Naive thymus-derived CD4-positive, alpha-beta T cell (primary cell): ENCODE measurements around the gene NSFL1C. TPM values are rescaled to one million over a fixed set of nuclear protein-coding genes. Genes with fewer than 3 reads are reported as not detected.

Source experiments
- ATAC-seq: fragments of 150-1000 bp; cut with Tn5 transposase; 2 replicates; pipeline ENCODE4 v1.10.0; 2021; ENCODE audit warnings: mild to moderate bottlenecking, moderate library complexity
- CTCF ChIA-PET: fragments of 350-600 bp; sonication (Branson Sonifier 250); formaldehyde crosslinking; loops from one replicate; lab custom pipeline; 2021; ENCODE audit warnings: antibody characterized with exemption; lab: Charles Lee
- POLR2A ChIA-PET: fragments of 350-600 bp; sonication (Branson Sonifier 250); formaldehyde crosslinking; loops from one replicate; lab custom pipeline; 2021; ENCODE audit warnings: antibody characterized with exemption, inconsistent platforms; lab: Charles Lee
- DNase-seq, 9 donors: peaks; one replicate each; pipeline versions ENCODE4 v3.0.0 to v3.0.0-alpha.2; 2020 to 2022; ENCODE audit warnings: mixed read lengths in 1 of 9
- H3K27ac ChIP-seq: one replicate; pipeline ENCODE4 v1.7.0; 2013; ENCODE audit warnings: mild to moderate bottlenecking, low read depth, low read length, moderate library complexity
- H3K27me3 ChIP-seq, 2 donors: one replicate each; pipeline ENCODE4 v1.7.0; 2013; ENCODE audit warnings: low read length in 2 of 2, mild to moderate bottlenecking in 2 of 2, moderate library complexity in 2 of 2; ENCODE audit not compliant: control insufficient read depth in 2 of 2, insufficient read depth in 2 of 2
- H3K36me3 ChIP-seq, 3 experiments: 1 replicate in 2 of 3; 2 replicates in 1 of 3; pipeline ENCODE4 v1.7.0; 2013; ENCODE audit warnings: low read length in 3 of 3, mild to moderate bottlenecking in 3 of 3, moderate library complexity in 1 of 3; ENCODE audit not compliant: insufficient read depth in 3 of 3, control insufficient read depth in 2 of 3
- H3K4me1 ChIP-seq, 2 donors: one replicate each; pipeline ENCODE4 v1.7.0; 2013; ENCODE audit warnings: low read length in 2 of 2, mild to moderate bottlenecking in 2 of 2, moderate library complexity in 1 of 2; ENCODE audit not compliant: control insufficient read depth in 2 of 2, insufficient read depth in 2 of 2
- H3K4me3 ChIP-seq: 2 replicates; pipeline ENCODE4 v1.7.0; 2013; ENCODE audit warnings: mild to moderate bottlenecking, low read length
- H3K9me3 ChIP-seq, 3 experiments: 1 replicate in 2 of 3; 2 replicates in 1 of 3; pipeline ENCODE4 v1.7.0; 2013; ENCODE audit warnings: low read length in 3 of 3; ENCODE audit not compliant: control insufficient read depth in 2 of 3
- H3K27ac Mint-ChIP-seq, 9 donors: one replicate each; pipeline ENCODE4 v1.8.0; 2020 to 2022; ENCODE audit warnings: mixed read lengths in 9 of 9, mild to moderate bottlenecking in 8 of 9, moderate library complexity in 5 of 9, inconsistent platforms in 2 of 9
- H3K27me3 Mint-ChIP-seq, 5 donors: one replicate each; pipeline ENCODE4 v1.8.0; 2021 to 2022; ENCODE audit warnings: mixed read lengths in 5 of 5, mild to moderate bottlenecking in 1 of 5
- H3K36me3 Mint-ChIP-seq, 5 donors: one replicate each; pipeline ENCODE4 v1.8.0; 2020 to 2022; ENCODE audit warnings: mixed read lengths in 5 of 5, mild to moderate bottlenecking in 3 of 5, inconsistent platforms in 1 of 5
- H3K4me1 Mint-ChIP-seq, 7 donors: one replicate each; pipeline ENCODE4 v1.8.0; 2020 to 2022; ENCODE audit warnings: mixed read lengths in 7 of 7, mild to moderate bottlenecking in 3 of 7, inconsistent platforms in 1 of 7
- H3K4me3 Mint-ChIP-seq, 10 donors: one replicate each; pipeline ENCODE4 v1.8.0; 2020 to 2022; ENCODE audit warnings: mild to moderate bottlenecking in 10 of 10, mixed read lengths in 10 of 10, moderate library complexity in 6 of 10, inconsistent platforms in 2 of 10
- H3K9me3 Mint-ChIP-seq, 11 donors: one replicate each; pipeline ENCODE4 v1.8.0; 2020 to 2022; ENCODE audit warnings: mixed read lengths in 11 of 11, mild to moderate bottlenecking in 4 of 11, inconsistent platforms in 1 of 11, moderate library complexity in 1 of 11
- intact Hi-C, 2 donors: fragments of 100-400 bp; cut with micrococcal nuclease; formaldehyde crosslinking; loops; one replicate each; pipeline ENCODE4 v1.15.1; 2023
- polyA plus RNA-seq, 2 donors: library from polyadenylated mRNA; unstranded; fragments of 300-500 nt; fragmentation: Illumina TruSeq; gene quantifications; one replicate each; pipeline ENCODE4 v1.2.3, GENCODE V29; 2021
- total RNA-seq, 6 experiments: library from RNA in 5 of 6; stranded (reverse) in 5 of 6; gene quantifications; 1 replicate in 5 of 6; 2 replicates in 1 of 6; pipeline ENCODE4 v1.2.3 and lab custom pipeline; 2021 to 2026

The NSFL1C gene
- total and polyA plus RNA-seq, 7 experiments from 2014 or later = 59.3 to 81.8 (median 65.7) TPM

DNA sequence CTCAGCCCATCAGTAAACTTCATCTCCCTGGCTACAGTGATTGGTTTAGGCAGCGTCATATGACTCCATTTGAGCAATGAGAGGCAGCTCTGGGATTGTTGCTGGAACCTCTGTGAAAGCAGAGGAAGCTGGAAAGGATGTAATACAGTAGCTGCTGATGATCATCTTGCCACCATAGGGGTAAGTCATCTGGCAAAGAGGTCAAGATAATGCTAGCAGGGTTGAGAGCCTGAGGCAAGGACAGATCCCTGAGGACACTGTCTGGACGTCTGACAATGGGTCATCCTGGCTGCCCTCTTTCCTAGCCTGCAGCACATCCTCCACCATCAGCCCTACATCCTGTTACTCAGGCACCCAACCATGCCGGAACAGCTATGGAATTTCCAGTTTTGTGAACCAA lies 48.3 kb downstream of the NSFL1C start:
- peaks cover 6 to 22% (median 14%) of the 10 kb centered on the region in 5 donors for H3K36me3 Mint-ChIP-seq
- H3K9me3 Mint-ChIP-seq = peaks cover 7 to 40% (median 20%) of the 10 kb centered on the region in 11 donors
- CTCF ChIA-PET = no interaction called here

DNA sequence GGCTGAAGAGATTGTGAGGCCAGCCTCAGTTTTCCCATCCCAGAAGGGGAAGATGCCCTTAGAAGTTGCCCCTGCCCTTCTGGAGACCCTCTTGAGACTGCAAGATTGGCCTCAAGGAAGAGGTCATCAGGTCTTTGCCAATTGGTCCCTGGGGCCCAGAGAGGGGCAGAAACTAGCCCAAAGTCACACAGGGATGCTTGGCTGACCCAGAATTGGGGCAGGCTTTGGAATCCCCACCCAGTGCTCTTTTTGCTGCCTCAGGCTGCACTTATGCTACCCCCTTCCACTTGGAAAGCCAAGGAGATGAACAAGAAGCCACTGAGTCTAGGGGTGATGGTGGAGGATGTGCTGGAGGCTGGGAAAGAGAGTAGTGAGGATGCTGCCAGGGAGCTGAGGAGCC lies 48.9 kb downstream of the NSFL1C start:
- peaks cover 0 to 17% (median 7%) of the 10 kb centered on the region in 3 experiments for H3K9me3 ChIP-seq
- H3K4me3 ChIP-seq = no peak overlapping the region
- no peaks in the 10 kb centered on the region for H3K36me3 ChIP-seq
- ATAC-seq (no peak), DNase-seq (no peak)
- H3K27ac ChIP-seq = no peak overlapping the region
- Mint-ChIP-seq H3K27me3 (peaks cover 0 to 21% (median 10%) of the 10 kb centered on the region in 5 donors), H3K4me3 (no peak overlapping the region), H3K27ac (peak overlapping the region in 1 of 9 donors; percentile 59), H3K4me1 (peaks cover 3 to 10% (median 4%) of the 10 kb centered on the region in 7 donors), H3K36me3 (peaks cover 6 to 22% (median 11%) of the 10 kb centered on the region in 5 donors), H3K9me3 (peaks cover 5 to 40% (median 20%) of the 10 kb centered on the region in 11 donors)
- intact Hi-C loops = no loop called here
- ChIA-PET POLR2A (interaction anchor here (1.1 kb wide), 1 partner anchor 22 kb away, joined by 3 read pairs; no protein-coding TSS in a partner anchor), CTCF (no interaction called here)
- no peaks in the 10 kb centered on the region for H3K27me3 ChIP-seq
- H3K4me1 ChIP-seq = no peaks in the 10 kb centered on the region

More for the DNA sequence above, 48.3 kb downstream of the NSFL1C start:
- Mint-ChIP-seq H3K27me3 (peaks cover 0 to 15% (median 10%) of the 10 kb centered on the region in 5 donors), H3K4me1 (peaks cover 6 to 13% (median 8%) of the 10 kb centered on the region in 7 donors), H3K27ac (no peak overlapping the region), H3K4me3 (no peak overlapping the region)
- intact Hi-C loops = no loop called here
- Histone ChIP-seq H3K4me1 (no peaks in the 10 kb centered on the region), H3K9me3 (peaks cover 0 to 17% (median 7%) of the 10 kb centered on the region in 3 experiments), H3K27ac (no peak overlapping the region), H3K4me3 (no peak overlapping the region), H3K27me3 (no peaks in the 10 kb centered on the region), H3K36me3 (no peaks in the 10 kb centered on the region)
- ATAC-seq (no peak), DNase-seq (no peak)
- POLR2A ChIA-PET = interaction anchor here (1.1 kb wide), 1 partner anchor 22 kb away, joined by 3 read pairs; no protein-coding TSS in a partner anchor

DNA sequence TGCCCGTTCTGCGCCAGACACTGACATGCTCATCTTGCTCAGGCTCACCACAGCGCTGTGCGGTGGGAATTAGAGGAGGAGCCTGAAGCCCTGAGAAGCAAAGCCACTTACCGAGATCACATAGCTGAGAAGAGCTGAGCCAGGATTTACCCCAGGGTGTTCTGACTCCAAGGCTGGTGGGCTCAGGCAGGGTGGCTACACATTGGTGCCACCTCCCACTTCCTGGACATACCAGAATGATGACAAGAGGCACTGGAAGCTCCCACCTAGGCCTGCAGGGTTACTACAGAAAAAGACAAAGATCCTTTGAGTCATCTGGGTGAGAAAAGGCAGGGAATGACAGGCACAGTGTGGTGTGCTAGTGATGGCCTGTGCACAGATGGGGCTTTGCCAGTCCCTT lies 49.4 kb downstream of the NSFL1C start:
- ATAC-seq (no peak), DNase-seq (no peak)
- Mint-ChIP-seq H3K27me3 (peaks cover 0 to 26% (median 10%) of the 10 kb centered on the region in 5 donors), H3K4me3 (no peak overlapping the region), H3K36me3 (peaks cover 6 to 21% (median 10%) of the 10 kb centered on the region in 5 donors), H3K9me3 (peaks cover 4 to 39% (median 19%) of the 10 kb centered on the region in 11 donors), H3K4me1 (peaks cover 0 to 4% (median 0%) of the 10 kb centered on the region in 7 donors), H3K27ac (no peak overlapping the region)
- no peak overlapping the region for H3K27ac ChIP-seq
- POLR2A ChIA-PET = no interaction called here
- CTCF ChIA-PET = no interaction called here
- H3K27me3 ChIP-seq = no peaks in the 10 kb centered on the region
- intact Hi-C loops = no loop called here
- H3K4me1 ChIP-seq = no peaks in the 10 kb centered on the region
- H3K4me3 ChIP-seq = no peak overlapping the region
- H3K9me3 ChIP-seq = peaks cover 0 to 17% (median 7%) of the 10 kb centered on the region in 3 experiments
- H3K36me3 ChIP-seq = no peaks in the 10 kb centered on the region

DNA sequence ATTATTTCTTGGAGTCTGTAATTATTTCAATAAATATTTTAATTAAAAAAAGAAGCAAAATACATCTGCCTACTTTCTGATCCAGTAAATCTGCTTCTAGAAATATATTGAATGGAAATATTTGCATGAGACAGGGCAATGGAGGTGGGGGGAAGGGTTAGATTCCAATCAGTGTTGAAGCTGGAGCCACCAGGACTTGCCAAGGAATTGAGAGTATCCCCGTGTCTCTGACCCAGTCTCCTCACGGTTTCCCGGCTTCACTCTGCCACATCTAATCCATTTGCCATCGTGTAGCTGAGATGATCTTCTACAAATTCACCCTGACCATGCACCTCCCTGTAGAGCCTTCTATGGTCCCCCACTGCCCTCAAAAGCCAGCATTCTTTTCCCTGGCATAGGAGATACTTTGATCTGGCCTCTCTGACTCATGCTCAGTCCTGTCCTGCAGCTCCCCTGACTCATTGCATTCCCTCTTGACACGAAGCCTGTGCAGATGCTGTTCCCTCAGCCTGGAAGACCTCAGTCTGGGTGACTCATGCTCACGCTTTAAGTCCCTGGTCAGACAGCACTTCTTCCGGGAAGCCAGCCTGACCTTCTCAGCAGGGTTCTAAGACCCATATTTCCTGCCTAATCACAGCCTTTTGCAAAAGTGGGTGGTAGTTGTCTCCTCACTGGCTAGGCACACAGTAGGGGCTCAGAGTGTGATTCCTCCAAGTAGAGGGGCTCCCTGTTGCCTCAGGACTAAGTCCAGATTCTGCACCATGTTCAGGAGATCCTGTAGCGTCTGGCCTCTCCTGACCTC lies 50.8 kb downstream of the NSFL1C start:
- peaks cover 6 to 17% (median 14%) of the 10 kb centered on the region in 5 donors for H3K36me3 Mint-ChIP-seq
- peak; percentile 37 for ATAC-seq
- ChIA-PET CTCF (no interaction called here), POLR2A (no interaction called here)
- H3K4me1 ChIP-seq = no peaks in the 10 kb centered on the region
- intact Hi-C loops = no loop called here
- H3K27ac Mint-ChIP-seq = no peak overlapping the region
- no peak overlapping the region for H3K4me3 Mint-ChIP-seq
- no peak overlapping the region for H3K27ac ChIP-seq
- no peaks in the 10 kb centered on the region for H3K27me3 ChIP-seq
- DNase-seq = no peak
- H3K9me3 Mint-ChIP-seq = peaks cover 2 to 28% (median 19%) of the 10 kb centered on the region in 11 donors
- H3K36me3 ChIP-seq = no peaks in the 10 kb centered on the region
- peaks cover 0 to 4% (median 0%) of the 10 kb centered on the region in 7 donors for H3K4me1 Mint-ChIP-seq
- peaks cover 0 to 31% (median 10%) of the 10 kb centered on the region in 5 donors for H3K27me3 Mint-ChIP-seq
- peaks cover 0 to 14% (median 7%) of the 10 kb centered on the region in 3 experiments for H3K9me3 ChIP-seq
- no peak overlapping the region for H3K4me3 ChIP-seq

DNA sequence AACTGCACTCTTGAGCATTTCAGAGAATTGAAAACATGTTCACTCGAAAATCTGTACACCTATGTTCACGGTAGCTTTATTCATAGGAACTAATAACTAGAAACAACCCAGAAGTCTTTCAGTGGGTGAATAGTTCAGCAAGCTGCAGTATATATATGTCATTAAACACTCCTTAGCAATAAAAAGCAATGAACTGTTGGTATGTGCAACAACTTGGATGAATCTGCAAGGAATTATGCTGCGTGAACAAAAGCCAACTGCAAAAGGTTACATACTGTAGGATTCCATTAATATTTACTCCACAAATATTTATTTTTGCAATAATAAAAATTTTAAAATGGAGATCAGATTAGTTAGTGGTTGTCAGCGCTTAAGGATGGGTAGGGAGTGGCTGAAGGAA lies 51.7 kb downstream of the NSFL1C start:
- POLR2A ChIA-PET = no interaction called here

DNA sequence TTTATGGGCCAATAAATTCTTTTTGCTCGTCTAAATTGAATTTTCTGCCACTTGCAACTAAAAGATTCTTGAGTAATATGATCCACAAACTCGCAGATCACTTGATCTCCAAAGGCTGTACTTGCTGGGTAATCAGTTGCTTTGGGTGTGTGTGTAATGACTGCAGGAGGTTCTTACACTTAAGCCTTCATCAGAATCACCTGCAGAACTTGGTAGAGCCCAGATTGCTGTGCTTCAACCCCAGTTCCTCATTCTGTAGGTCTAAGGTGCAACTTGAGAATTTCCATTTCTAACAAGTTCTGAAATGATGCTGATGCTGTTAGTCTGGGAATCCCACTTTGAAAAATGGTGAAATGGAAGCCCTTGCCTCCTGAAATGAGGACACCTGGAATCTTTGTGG lies 60.8 kb downstream of the NSFL1C start:
- Mint-ChIP-seq H3K27me3 (peaks cover 0 to 22% (median 4%) of the 10 kb centered on the region in 5 donors), H3K36me3 (peaks cover 0 to 12% (median 9%) of the 10 kb centered on the region in 5 donors), H3K27ac (no peak overlapping the region), H3K9me3 (peaks cover 0 to 17% (median 6%) of the 10 kb centered on the region in 11 donors), H3K4me1 (peaks cover 0 to 16% (median 14%) of the 10 kb centered on the region in 7 donors), H3K4me3 (no peak overlapping the region)
- DNase-seq = no peak
- ChIA-PET CTCF (interaction anchor here (0.8 kb wide), 1 partner anchor 15 kb away, joined by 3 read pairs; no protein-coding TSS in a partner anchor), POLR2A (interaction anchor here (0.6 kb wide), 1 partner anchor 1805 kb away, joined by 3 read pairs; no protein-coding TSS in a partner anchor)
- H3K4me3 ChIP-seq = no peak overlapping the region
- ATAC-seq = no peak
- no peaks in the 10 kb centered on the region for H3K27me3 ChIP-seq
- H3K36me3 ChIP-seq = no peaks in the 10 kb centered on the region
- H3K9me3 ChIP-seq = peaks cover 0 to 4% (median 0%) of the 10 kb centered on the region in 3 experiments
- intact Hi-C loops = no loop called here
- H3K4me1 ChIP-seq = peaks cover 3 to 5% of the 10 kb centered on the region in 2 donors
- H3K27ac ChIP-seq = no peak overlapping the region

More for the DNA sequence above, 51.7 kb downstream of the NSFL1C start:
- peaks cover 0 to 4% (median 0%) of the 10 kb centered on the region in 7 donors for H3K4me1 Mint-ChIP-seq
- H3K4me3 ChIP-seq = no peak overlapping the region
- H3K36me3 Mint-ChIP-seq = peaks cover 8 to 10% (median 9%) of the 10 kb centered on the region in 5 donors
- CTCF ChIA-PET = interaction anchor here (1.1 kb wide), 1 partner anchor 15 kb away, joined by 3 read pairs; no protein-coding TSS in a partner anchor
- H3K9me3 ChIP-seq = peaks cover 0 to 9% (median 0%) of the 10 kb centered on the region in 3 experiments
- no peak overlapping the region for H3K27ac Mint-ChIP-seq
- H3K27me3 ChIP-seq = no peaks in the 10 kb centered on the region
- H3K27ac ChIP-seq = no peak overlapping the region
- no peak for ATAC-seq
- peaks cover 0 to 19% (median 12%) of the 10 kb centered on the region in 11 donors for H3K9me3 Mint-ChIP-seq
- peaks cover 0 to 34% (median 5%) of the 10 kb centered on the region in 5 donors for H3K27me3 Mint-ChIP-seq
- no peaks in the 10 kb centered on the region for H3K4me1 ChIP-seq
- no peak for DNase-seq
- H3K4me3 Mint-ChIP-seq = no peak overlapping the region
- intact Hi-C loops = no loop called here
- H3K36me3 ChIP-seq = no peaks in the 10 kb centered on the region
